ENCODE data around the gene UBE2D2.

- no peak for TF ChIP-seq CTCF (IDR thresholded peaks at IDR 0.05)
- no peak for TF ChIP-seq POLR2A (IDR thresholded peaks at IDR 0.05)
These were observed 9.8 kb upstream of the UBE2D2 start for GRCh38 chr5:139551191-139551889.

Data from heart left ventricle (tissue), 13 donors.